HepG2 (cell line): ENCODE measurements around the gene USP34.

Source experiments
- CREM ChIP-seq, 2 experiments: sonication (generic) in 1 of 2; formaldehyde crosslinking in 1 of 2; IDR thresholded peaks; 2 replicates each; pipeline versions ENCODE4 v1.4.0 to v1.6.1; 2016 to 2020; ENCODE audit warnings: antibody characterized with exemption in 1 of 2, mild to moderate bottlenecking in 1 of 2, missing genetic modification reagents in 1 of 2
- CTCF ChIP-seq: sonication (generic); formaldehyde crosslinking; IDR thresholded peaks from 2 replicates; pipeline ENCODE4 v1.5.0; 2020; ENCODE audit warnings: mild to moderate bottlenecking, missing genetic modification reagents, moderate library complexity
- HOXA7 ChIP-seq: sonication (generic); formaldehyde crosslinking; IDR thresholded peaks from 2 replicates; pipeline ENCODE4 v1.8.1; 2022; ENCODE audit warnings: mild to moderate bottlenecking, missing genetic modification reagents, moderate library complexity
- KAT2B ChIP-seq: fragments of 150-350 bp; IDR thresholded peaks from 2 replicates; pipeline ENCODE4 v1.6.1; 2014; ENCODE audit warnings: low read depth, low read length, borderline replicate concordance
- KDM6A ChIP-seq: IDR thresholded peaks from 2 replicates; pipeline ENCODE4 v1.6.1; 2016; ENCODE audit warnings: low read depth
- MTA1 ChIP-seq: sonication (generic); formaldehyde crosslinking; IDR thresholded peaks from 2 replicates; pipeline ENCODE4 v1.4.0; 2020; ENCODE audit warnings: missing genetic modification reagents, mild to moderate bottlenecking, borderline replicate concordance
- PHF8 ChIP-seq: sonication (generic); formaldehyde crosslinking; IDR thresholded peaks from 2 replicates; pipeline ENCODE4 v1.5.0; 2020; ENCODE audit warnings: missing genetic modification reagents
- RNF2 ChIP-seq: fragments of 450-650 bp; conservative IDR thresholded peaks from 2 replicates; pipeline ENCODE4 v1.6.1; 2016; ENCODE audit warnings: low read depth
- STAT6 ChIP-seq: sonication (generic); formaldehyde crosslinking; IDR thresholded peaks from 2 replicates; pipeline ENCODE4 v1.4.0; 2020; ENCODE audit warnings: missing genetic modification reagents, mild to moderate bottlenecking, borderline replicate concordance
- TCF12 ChIP-seq, 2 experiments: fragments of 450-650 bp in 1 of 2; sonication (generic) in 1 of 2; formaldehyde crosslinking in 1 of 2; IDR thresholded peaks; 2 replicates each; pipeline versions ENCODE4 v1.6.1 to v1.8.0; 2017 to 2022; ENCODE audit warnings: antibody characterized with exemption in 1 of 2, mild to moderate bottlenecking in 1 of 2, missing genetic modification reagents in 1 of 2, moderate library complexity in 1 of 2
- TP53 ChIP-seq: sonication (generic); formaldehyde crosslinking; conservative IDR thresholded peaks from 2 replicates; pipeline ENCODE4 v1.4.0; 2020; ENCODE audit warnings: missing genetic modification reagents
- ZNF317 ChIP-seq: sonication (generic); formaldehyde crosslinking; IDR thresholded peaks from 2 replicates; pipeline ENCODE4 v1.5.0; 2020; ENCODE audit warnings: mild to moderate bottlenecking, missing genetic modification reagents
- TF ChIP-seq, protein P1 (sequence below): sonication (generic); formaldehyde crosslinking; IDR thresholded peaks from 2 replicates; pipeline ENCODE4 v1.5.1; 2020; ENCODE audit warnings: mild to moderate bottlenecking, missing genetic modification reagents
- TF ChIP-seq, protein P2 (sequence below): sonication (generic); formaldehyde crosslinking; IDR thresholded peaks from 2 replicates; pipeline ENCODE4 v1.8.0; 2022; ENCODE audit warnings: mild to moderate bottlenecking, missing genetic modification reagents

- TF ChIP-seq RNF2 (no peak), CTCF (CRISPR knock-in tag) (no peak), HOXA7 (CRISPR knock-in tag) (no peak), KDM6A (CRISPR knock-in tag) (no peak), ZNF317 (CRISPR knock-in tag) (no peak), MTA1 (CRISPR knock-in tag) (no peak), CREM (IDR thresholded peaks at IDR 0.05) (no peak), CREM (CRISPR knock-in tag; IDR thresholded peaks at IDR 0.05) (no peak), KAT2B (no peak), STAT6 (no peak), TCF12 (IDR thresholded peaks at IDR 0.05) (no peak), TCF12 (CRISPR knock-in tag; IDR thresholded peaks at IDR 0.05) (no peak), TP53 (CRISPR knock-in tag) (no peak), PHF8 (CRISPR knock-in tag) (no peak)
- TF ChIP-seq, protein P1, sequence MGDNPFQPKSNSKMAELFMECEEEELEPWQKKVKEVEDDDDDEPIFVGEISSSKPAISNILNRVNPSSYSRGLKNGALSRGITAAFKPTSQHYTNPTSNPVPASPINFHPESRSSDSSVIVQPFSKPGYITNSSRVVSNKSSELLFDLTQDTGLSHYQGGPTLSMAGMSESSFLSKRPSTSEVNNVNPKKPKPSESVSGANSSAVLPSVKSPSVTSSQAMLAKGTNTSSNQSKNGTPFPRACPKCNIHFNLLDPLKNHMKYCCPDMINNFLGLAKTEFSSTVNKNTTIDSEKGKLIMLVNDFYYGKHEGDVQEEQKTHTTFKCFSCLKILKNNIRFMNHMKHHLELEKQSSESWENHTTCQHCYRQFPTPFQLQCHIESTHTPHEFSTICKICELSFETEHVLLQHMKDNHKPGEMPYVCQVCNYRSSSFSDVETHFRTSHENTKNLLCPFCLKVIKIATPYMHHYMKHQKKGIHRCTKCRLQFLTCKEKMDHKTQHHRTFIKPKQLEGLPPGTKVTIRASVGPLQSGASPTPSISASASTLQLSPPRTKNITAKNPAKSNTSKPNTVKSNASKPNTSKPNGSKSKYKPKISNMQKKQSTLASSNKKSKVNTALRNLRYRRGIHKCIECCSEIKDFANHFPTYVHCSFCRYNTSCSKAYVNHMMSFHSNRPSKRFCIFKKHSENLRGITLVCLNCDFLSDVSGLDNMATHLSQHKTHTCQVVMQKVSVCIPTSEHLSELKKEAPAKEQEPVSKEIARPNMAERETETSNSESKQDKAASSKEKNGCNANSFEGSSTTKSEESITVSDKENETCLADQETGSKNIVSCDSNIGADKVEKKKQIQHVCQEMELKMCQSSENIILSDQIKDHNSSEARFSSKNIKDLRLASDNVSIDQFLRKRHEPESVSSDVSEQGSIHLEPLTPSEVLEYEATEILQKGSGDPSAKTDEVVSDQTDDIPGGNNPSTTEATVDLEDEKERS (CRISPR knock-in tag): no peak
- TF ChIP-seq, protein P2, sequence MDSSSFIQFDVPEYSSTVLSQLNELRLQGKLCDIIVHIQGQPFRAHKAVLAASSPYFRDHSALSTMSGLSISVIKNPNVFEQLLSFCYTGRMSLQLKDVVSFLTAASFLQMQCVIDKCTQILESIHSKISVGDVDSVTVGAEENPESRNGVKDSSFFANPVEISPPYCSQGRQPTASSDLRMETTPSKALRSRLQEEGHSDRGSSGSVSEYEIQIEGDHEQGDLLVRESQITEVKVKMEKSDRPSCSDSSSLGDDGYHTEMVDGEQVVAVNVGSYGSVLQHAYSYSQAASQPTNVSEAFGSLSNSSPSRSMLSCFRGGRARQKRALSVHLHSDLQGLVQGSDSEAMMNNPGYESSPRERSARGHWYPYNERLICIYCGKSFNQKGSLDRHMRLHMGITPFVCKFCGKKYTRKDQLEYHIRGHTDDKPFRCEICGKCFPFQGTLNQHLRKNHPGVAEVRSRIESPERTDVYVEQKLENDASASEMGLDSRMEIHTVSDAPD (CRISPR knock-in tag): no peak
Measured at GRCh38 chr2:61326423-61326822, 144.5 kb downstream of the USP34 start.
